Omental fat pad (tissue), 4 donors: Measurements from ENCODE around the gene GFI1B. TPM values are rescaled to one million over a fixed set of nuclear protein-coding genes. Genes with fewer than 3 reads are reported as not detected.

Experiments used
- ATAC-seq: fragments of 150-250 bp; one replicate; pipeline ENCODE4 v1.9.1; 2016; ENCODE audit warnings: mild to moderate bottlenecking, moderate library complexity; ENCODE audit not compliant: low FRiP score
- DNase-seq: peaks from one replicate; pipeline ENCODE4 v3.0.0-alpha.2; 2019; ENCODE audit warnings: low spot score
- CTCF ChIP-seq, 3 donors: fragments of 450-650 bp; IDR thresholded peaks; one replicate each; pipeline ENCODE4 v1.5.1; 2016 to 2017; ENCODE audit warnings: antibody characterized with exemption in 3 of 3, mild to moderate bottlenecking in 3 of 3, moderate library complexity in 2 of 3
- total RNA-seq, 4 donors: library from RNA; depleted of rRNA; stranded (reverse); fragments of >200 nt; gene quantifications; one replicate each; pipeline ENCODE4 v1.1.0, GENCODE V29; 2016

Gene GFI1B
- total RNA-seq, 4 donors from 2014 or later: not detected

- no peak for TF ChIP-seq CTCF (IDR thresholded peaks at IDR 0.05)
- DNase-seq: no peak
- ATAC-seq: no peak
Observed at GRCh38 chr9:132980157-132980556, 1.7 kb downstream of the GFI1B start.

GRCh38 chr9:132982458-132982857 is 4.0 kb downstream of the GFI1B start:
- DNase-seq (no peak), ATAC-seq (no peak)
- no peak for TF ChIP-seq CTCF (IDR thresholded peaks at IDR 0.05)

- ATAC-seq: no peak
- no peak for TF ChIP-seq CTCF (IDR thresholded peaks at IDR 0.05)
- DNase-seq: no peak
Observed at GRCh38 chr9:132983491-132984201, 5.2 kb downstream of the GFI1B start.

GRCh38 chr9:132984202-132985070 is 5.9 kb downstream of the GFI1B start:
- no peak for TF ChIP-seq CTCF (IDR thresholded peaks at IDR 0.05)
- DNase-seq: no peak
- ATAC-seq: no peak

- TF ChIP-seq CTCF (IDR thresholded peaks at IDR 0.05): no peak
- ATAC-seq (no peak), DNase-seq (no peak)
Observed at GRCh38 chr9:132985071-132985350, 6.5 kb downstream of the GFI1B start.

GRCh38 chr9:132985489-132985888 is 7.0 kb downstream of the GFI1B start:
- TF ChIP-seq CTCF (IDR thresholded peaks at IDR 0.05): no peak
- ATAC-seq (no peak), DNase-seq (no peak)

GRCh38 chr9:132986114-132986513 is 7.6 kb downstream of the GFI1B start:
- ATAC-seq (no peak), DNase-seq (no peak)
- TF ChIP-seq CTCF (IDR thresholded peaks at IDR 0.05): no peak
